GM19025 (cell line): ENCODE results near the gene FGF18.
"Not testable (repeated sequence)": the region's sequence is repeated elsewhere in the genome, so short reads cannot be mapped to it uniquely, and the experiment has no call there.

Experiments
- ATAC-seq: cut with Tn5 transposase; IDR thresholded peaks from one replicate; pipeline ENCODE4 v1.9.1; 2021; ENCODE audit warnings: mild to moderate bottlenecking, low read depth, moderate library complexity; ENCODE audit not compliant: unreplicated experiment

FGF18 gene

GRCh38 chr5:171488876-171489275 is 69.4 kb downstream of the FGF18 start:
- ATAC-seq, result no peak

GRCh38 chr5:171492781-171493180 is 73.3 kb downstream of the FGF18 start:
- no peak for ATAC-seq

GRCh38 chr5:171493646-171494393 is 74.4 kb downstream of the FGF18 start:
- ATAC-seq, result no peak

GRCh38 chr5:171494452-171495121 is 75.1 kb downstream of the FGF18 start:
- ATAC-seq, result no peak

GRCh38 chr5:171495122-171495700 is 75.8 kb downstream of the FGF18 start:
- ATAC-seq, result no peak

- no peak for ATAC-seq
These were observed 77.0 kb downstream of the FGF18 start for GRCh38 chr5:171496456-171496855.

- ATAC-seq, result not testable (repeated sequence)
These were observed 78.0 kb downstream of the FGF18 start for GRCh38 chr5:171497494-171497893.

- ATAC-seq, result no peak
These were observed 78.7 kb downstream of the FGF18 start for GRCh38 chr5:171498166-171498565.

GRCh38 chr5:171499611-171500010 is 80.2 kb downstream of the FGF18 start:
- ATAC-seq, result no peak

GRCh38 chr5:171505473-171506043 is 86.1 kb downstream of the FGF18 start:
- ATAC-seq, result no peak

- no peak for ATAC-seq
These were observed 87.5 kb downstream of the FGF18 start for GRCh38 chr5:171506951-171507350.
